ENCODE results near the gene GNL1. TPM values are rescaled to one million over a fixed set of nuclear protein-coding genes. Genes with fewer than 3 reads are reported as not detected.

Gene GNL1
- total and polyA plus RNA-seq, 9 of the 15 experiments (the other 6 are each of a cell fraction or from before 2014, with no cell fraction given) = 0.73 to 112 (median 58.0) TPM

- TF ChIP-seq ZBTB5 (IDR thresholded peaks at IDR 0.05) (peak; percentile 49; the same call in 1 of the 2 replicates), NFRKB (IDR thresholded peaks at IDR 0.05; ENCODE audit: low read depth) (peak; percentile 33; the same call in 1 of the 2 replicates), CHD1 (IDR thresholded peaks at IDR 0.05; ENCODE audit: low read length) (peak; percentile 60), BCLAF1 (IDR thresholded peaks at IDR 0.05; ENCODE audit: borderline replicate concordance in 1 of 2, control insufficient read depth in 1 of 2, low read depth in 2 of 2, low read length in 1 of 2) (no peak), CC2D1A (IDR thresholded peaks at IDR 0.05) (peak; percentile 35; the same call in 1 of the 2 replicates), SREBF1 (IDR thresholded peaks at IDR 0.05; ENCODE audit: borderline replicate concordance, low read depth, low read length) (no peak), ZFX (CRISPR knock-in tag; IDR thresholded peaks at IDR 0.05) (no peak), NFATC3 (IDR thresholded peaks at IDR 0.05) (0 out of 2 replicates have a peak, but pooled peaks have one; percentile 78), SMAD3 (CRISPR knock-in tag; conservative IDR thresholded peaks at IDR 0.05) (no peak), CSDE1 (IDR thresholded peaks at IDR 0.05) (peak in 1 of 2 experiments; percentile 87; a peak in 2 of 4 replicates), MLLT1 (IDR thresholded peaks at IDR 0.05) (peak in 1 of 2 experiments; percentile 50; a peak in 1 of 4 replicates), CXXC5 (CRISPR knock-in tag; IDR thresholded peaks at IDR 0.05) (no peak), TAF7 (tag; IDR thresholded peaks at IDR 0.05) (peak; percentile 16; the same call in 1 of the 2 replicates), BRD9 (IDR thresholded peaks at IDR 0.05; ENCODE audit: low read depth, partially characterized antibody) (peak; percentile 49), DIDO1 (tag; IDR thresholded peaks at IDR 0.05; ENCODE audit: low read depth) (no peak), GTF2F1 (IDR thresholded peaks at IDR 0.05; ENCODE audit: low read depth, low read length) (no peak), MED1 (CRISPR knock-in tag; IDR thresholded peaks at IDR 0.05; ENCODE audit: borderline replicate concordance) (no peak), AFF1 (IDR thresholded peaks at IDR 0.05; ENCODE audit: low read depth in 1 of 2, partially characterized antibody in 2 of 2) (peak in 1 of 2 experiments; percentile 56)
Observed at GRCh38 chr6:30570740-30571074, 14.4 kb upstream of the GNL1 start (continued).

Measured in K562 (cell line).